Fibroblast of the aortic adventitia (primary cell): ENCODE data around the gene SLC25A31. TPM values are rescaled to one million over a fixed set of nuclear protein-coding genes. Genes with fewer than 3 reads are reported as not detected.

Experiments
- DNase-seq: peaks from one replicate; pipeline ENCODE4 v3.0.0-alpha.2; 2010; ENCODE audit warnings: low read depth
- H3K4me3 ChIP-seq: 2 replicates; pipeline ENCODE4 v1.5.1; 2011; ENCODE audit warnings: low read depth, mild to moderate bottlenecking, control low read depth, low read length, moderate library complexity
- total RNA-seq: library from RNA; depleted of rRNA; stranded (reverse); fragments of >200 nt; gene quantifications from 2 replicates; pipeline ENCODE4 v1.2.3, GENCODE V29; 2012; ENCODE audit warnings: low replicate concordance
- TF ChIP-seq, protein P1 (sequence below): IDR thresholded peaks from 2 replicates; pipeline ENCODE4 v1.5.1; 2011; ENCODE audit warnings: mild to moderate bottlenecking, low read length, control low read depth, inconsistent platforms; ENCODE audit not compliant: insufficient read depth

SLC25A31 gene
- total RNA-seq, 1 donor: not detected

DNA sequence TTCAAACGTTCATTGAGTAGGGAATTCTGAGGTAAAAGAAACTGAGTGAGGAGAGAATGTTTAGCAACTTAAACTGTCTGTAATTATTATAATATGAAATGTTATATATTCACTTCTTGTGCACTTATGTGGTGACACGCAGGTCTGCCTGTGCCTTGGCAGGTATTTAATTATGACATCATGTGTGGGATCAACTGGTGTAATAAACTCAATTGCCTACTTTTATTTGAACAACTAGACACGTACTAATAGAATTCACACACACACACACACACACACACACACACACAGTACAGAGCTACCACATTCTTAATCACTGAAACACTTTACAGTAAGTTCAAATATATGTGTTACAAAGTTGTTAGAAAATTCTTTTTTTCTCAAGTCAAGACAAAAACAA, 20.7 kb upstream of the SLC25A31 start:
- no peak overlapping the region for H3K4me3 ChIP-seq
- peak; percentile 12 for DNase-seq
- TF ChIP-seq, protein P1, sequence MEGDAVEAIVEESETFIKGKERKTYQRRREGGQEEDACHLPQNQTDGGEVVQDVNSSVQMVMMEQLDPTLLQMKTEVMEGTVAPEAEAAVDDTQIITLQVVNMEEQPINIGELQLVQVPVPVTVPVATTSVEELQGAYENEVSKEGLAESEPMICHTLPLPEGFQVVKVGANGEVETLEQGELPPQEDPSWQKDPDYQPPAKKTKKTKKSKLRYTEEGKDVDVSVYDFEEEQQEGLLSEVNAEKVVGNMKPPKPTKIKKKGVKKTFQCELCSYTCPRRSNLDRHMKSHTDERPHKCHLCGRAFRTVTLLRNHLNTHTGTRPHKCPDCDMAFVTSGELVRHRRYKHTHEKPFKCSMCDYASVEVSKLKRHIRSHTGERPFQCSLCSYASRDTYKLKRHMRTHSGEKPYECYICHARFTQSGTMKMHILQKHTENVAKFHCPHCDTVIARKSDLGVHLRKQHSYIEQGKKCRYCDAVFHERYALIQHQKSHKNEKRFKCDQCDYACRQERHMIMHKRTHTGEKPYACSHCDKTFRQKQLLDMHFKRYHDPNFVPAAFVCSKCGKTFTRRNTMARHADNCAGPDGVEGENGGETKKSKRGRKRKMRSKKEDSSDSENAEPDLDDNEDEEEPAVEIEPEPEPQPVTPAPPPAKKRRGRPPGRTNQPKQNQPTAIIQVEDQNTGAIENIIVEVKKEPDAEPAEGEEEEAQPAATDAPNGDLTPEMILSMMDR: no peak

DNA sequence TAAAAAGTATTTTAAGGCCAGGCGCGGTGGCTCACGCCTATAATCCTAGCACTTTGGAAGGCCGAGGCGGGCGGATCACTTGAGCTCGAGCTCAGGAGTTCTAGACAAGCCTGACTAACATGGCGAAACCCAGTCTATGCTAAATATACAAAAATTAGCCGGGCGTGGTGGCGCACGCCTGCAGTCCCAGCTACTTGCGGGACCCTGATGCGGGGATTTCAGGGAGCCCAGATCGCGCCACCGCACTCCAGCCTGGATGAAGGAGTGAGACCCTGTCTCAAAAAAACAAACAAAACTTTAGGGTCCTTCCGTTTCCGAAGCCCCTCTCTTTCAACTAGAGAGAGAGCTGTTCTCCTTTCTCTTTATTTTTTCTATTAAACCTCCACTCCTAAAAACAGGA, 1.2 kb downstream of the SLC25A31 start:
- TF ChIP-seq, protein P1: no peak
- DNase-seq: no peak
- no peak overlapping the region for H3K4me3 ChIP-seq

DNA sequence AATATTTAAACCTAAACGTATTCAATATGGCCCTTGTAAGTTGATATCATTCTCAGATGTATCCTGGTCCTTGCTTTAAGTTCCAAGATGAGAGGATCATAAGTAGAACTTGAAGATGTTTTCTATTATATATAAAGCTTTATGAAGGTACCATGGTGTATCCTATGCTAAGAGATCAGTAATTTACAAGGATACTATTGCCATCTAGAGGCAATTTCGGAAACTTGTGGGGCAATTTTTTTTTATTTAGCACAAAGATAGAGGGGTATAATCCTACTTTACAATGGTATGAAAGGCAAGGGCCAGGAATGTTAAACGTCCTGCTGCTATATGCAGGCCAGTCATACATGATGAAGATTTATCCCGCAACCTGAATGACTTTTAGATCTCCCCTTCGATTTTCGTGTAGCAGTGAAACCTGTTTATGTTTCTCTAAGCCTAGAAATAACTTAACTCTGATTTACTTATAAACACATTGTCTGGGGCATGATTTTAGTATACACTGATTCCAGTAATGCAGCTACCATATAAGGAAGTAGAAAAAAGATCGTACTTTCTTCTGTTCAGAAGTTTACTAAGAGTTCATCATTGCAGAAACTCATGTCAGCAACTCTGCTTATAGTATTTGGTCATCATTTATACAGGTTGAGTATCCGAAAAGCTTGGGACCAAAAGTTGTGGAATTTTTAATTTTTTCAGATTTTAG, 2.6 kb downstream of the SLC25A31 start:
- peak; percentile 72 for DNase-seq
- TF ChIP-seq, protein P1: peak; percentile 66
- no peak overlapping the region for H3K4me3 ChIP-seq

DNA sequence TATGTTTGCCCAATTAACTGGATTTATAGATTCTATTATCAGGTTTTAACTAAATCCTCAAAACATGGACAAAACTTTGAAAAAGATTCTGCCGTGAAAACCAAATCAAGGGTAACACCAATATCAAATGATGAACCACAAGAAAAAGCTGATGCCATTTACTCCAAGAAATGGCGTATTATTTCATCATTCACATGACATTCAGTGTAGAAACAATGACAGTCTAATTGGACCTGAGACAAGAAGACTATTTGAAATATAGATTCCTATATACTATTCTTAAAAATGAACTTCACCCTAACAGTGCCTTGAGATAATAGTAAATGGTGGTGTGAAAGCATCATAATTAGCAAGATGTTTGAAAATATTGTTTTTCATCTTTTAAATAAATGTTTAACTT, 4.8 kb downstream of the SLC25A31 start:
- TF ChIP-seq, protein P1: no peak
- no peak overlapping the region for H3K4me3 ChIP-seq
- no peak for DNase-seq

DNA sequence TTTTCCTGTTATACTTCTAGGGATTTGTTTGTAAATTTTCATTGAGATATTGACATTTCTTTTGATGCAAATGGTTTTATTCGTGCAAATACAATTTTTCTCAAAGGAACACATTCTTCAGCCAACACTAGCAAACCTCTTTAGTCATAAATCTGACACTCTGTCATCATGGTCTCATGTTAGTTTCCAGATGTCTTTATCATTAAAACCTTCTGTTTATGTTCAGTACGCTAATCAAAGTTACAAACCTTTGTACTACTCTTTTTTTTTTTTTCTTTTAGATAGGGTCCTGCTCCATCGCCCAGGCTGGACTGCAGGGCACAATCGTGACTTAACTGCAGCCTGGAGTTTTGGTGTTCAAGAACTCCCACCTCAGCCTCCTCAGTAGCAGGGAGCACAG, 7.1 kb downstream of the SLC25A31 start:
- TF ChIP-seq, protein P1: no peak
- DNase-seq: no peak
- no peak overlapping the region for H3K4me3 ChIP-seq

DNA sequence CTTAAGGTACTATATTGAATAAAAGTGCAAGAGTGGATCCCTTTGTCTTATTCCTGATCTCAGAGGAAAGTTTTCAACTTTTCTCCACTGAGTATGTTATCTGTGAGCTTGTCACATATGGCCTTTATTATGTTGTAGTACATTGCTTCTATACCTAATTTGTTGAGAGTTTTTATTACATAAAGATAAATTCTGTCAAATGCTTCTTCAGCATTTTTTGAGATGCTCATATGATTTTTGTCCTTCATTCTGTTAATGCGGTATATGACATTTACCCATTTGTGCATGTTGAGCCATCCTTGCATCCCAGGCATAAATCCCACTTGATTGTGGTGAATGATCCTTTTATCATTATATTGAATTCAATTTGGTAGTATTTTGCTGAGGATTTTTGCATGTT, 11.0 kb downstream of the SLC25A31 start:
- H3K4me3 ChIP-seq: no peak overlapping the region
- TF ChIP-seq, protein P1: no peak
- no peak for DNase-seq

DNA sequence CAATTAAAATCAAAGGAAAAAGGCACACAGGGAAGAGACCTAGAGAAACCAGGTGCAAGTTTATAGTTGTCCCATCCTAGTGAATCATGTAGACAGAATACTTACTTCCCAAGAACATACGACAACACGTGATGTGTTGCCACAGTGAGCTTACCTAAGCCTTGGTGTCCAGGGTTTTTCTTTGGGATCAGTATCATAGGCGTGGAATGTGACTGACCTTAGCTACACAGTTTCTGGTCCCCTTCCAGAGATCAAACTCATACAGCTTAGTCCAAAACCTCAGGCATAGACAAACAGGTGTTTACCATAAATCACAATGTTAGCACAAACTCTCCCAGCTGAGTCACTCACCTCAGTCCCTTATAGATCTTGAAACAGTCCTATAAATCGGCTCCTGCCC, 17.7 kb downstream of the SLC25A31 start:
- H3K4me3 ChIP-seq: no peak overlapping the region
- TF ChIP-seq, protein P1: no peak
- DNase-seq: no peak
